Kidney glomerular epithelial cell (primary cell): Measurements from ENCODE around the gene KCNK7.

Experiments used
- DNase-seq: peaks from one replicate; lab custom pipeline; 2025; lab: John Stamatoyannopoulos, UW

The KCNK7 gene

DNA sequence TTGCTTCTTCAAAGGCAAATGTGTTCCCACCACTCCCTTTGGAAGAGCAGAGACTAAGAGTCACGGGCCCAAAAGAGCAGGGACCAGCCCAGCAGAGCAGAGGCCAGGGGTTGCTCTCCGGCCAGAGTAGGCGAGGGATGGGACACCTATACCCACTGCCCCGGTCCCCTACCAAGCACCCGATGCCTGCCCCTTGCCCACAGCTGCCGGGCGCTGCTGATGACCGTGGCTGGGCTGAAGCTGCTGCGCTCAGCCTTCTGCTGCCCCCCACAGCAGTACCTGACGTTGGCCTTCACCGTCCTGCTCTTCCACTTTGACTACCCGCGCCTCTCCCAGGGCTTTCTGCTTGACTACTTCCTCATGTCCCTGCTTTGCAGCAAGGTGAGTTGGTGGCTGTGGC lies 31.6 kb upstream of the KCNK7 start:
- no peak for DNase-seq

DNA sequence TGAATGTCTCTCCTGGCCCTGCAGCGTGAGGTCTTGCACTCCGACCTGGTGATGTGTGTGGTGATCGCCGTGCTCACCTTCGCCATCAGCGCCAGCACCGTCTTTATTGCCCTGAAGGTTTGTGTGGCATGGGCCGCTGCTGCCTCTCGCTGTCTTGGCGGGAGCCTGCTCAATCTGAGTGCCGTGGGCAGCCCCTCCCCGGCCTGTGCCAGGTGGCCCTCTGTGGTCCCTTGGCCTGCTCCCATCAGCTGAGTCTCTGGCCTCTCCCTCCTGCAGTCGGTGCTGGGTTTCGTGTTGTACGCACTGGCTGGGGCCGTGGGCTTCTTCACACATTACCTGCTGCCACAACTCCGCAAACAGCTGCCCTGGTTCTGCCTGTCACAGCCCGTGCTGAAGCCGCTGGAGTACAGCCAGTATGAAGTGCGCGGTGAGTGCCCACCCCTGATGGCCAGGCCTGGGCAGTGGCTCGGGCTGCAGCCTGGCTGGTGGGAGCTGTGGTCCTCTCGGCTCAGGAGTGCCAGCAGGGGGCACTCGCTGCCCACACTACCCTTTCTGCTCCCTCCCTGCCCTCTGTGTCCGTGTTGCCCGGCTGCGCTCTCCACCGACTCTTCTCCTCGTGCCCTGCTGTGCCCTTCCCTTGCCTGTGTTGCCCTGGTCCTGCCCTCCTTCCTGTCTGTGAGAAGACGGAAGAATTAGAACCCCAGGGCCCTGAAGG lies 30.2 kb upstream of the KCNK7 start:
- DNase-seq: no peak

DNA sequence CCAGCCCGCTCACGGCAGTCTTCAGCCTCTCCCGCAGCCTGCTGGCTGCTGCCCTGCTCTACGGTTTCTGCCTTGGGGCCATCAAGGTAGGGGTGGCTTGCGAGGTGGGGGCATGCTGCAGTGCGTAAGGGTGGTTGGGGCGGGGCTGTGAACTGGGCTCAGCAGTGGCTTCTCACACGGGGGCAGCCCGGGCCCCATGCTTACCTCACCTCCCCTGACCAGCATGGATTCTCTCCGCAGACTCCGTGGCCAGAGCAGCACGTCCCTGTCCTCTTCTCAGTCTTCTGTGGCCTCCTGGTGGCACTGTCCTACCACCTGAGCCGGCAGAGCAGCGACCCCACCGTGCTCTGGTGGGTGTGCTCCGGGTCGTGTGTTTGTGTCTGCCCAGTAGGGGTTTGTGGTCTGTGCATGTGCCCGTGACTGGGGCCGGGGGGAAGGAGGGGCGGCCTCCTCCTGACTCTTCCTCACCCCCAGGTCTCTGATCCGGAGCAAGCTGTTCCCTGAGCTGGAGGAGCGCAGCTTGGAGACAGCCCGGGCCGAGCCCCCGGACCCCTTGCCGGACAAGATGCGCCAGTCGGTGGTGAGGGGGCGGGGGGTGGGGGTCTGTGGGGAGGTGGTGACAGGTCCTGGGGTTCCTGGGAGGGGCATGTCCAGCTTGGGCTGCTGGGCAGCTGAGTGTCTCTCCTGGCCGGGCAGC lies 29.5 kb upstream of the KCNK7 start:
- DNase-seq: no peak

DNA sequence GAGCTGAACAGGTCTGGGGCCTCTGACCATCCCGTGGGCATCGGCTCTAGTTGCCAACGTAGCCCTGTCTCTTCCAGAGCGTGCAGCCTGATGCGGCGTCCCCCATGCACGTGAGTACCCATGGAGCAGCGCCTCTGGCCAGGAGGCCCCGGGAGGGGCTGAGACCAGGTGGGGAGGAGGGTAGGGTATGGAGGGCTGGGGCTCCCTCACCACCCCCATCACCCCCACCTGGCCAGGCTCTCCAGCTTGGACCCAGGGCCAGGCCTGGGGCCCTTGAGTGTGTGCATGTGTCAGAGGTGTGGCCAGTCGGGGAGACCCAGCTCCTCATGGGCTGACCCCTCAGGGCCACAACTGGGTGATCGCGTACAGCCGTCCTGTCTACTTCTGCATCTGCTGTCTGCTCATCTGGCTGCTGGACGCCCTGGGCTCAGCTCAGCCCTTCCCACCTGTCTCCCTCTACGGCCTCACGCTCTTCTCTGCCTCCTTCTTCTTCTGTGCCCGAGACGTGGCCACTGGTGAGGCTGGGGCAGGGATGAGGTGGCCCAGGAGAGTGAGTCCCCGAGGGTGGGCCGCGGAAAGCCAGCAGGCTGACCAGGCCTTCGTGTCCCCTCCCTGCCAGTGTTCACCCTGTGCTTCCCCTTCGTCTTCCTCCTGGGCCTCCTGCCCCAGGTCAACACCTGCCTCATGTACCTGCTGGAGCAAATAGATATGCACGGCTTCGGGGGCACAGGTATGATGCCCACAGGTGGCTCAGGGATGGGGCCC lies 28.4 kb upstream of the KCNK7 start:
- no peak for DNase-seq

DNA sequence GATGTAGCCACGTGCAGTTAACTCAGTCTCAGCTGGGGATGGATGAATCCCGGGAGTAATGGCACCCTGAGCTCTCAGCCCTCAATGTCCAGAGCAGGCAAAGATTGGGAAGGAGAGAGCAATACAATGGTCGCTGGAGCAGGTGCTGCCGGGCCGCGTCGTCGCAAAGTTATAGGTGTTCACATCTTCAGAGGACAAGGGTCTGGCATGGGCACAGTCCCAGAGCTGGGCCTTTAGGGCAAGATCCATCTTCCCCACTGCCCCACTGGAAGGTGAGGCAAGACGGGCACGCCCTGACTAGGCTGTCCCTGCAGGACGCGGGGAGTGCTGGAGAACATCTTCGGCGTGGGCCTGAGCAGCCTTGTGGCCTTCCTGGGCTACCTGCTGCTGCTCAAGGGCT lies 27.6 kb upstream of the KCNK7 start:
- DNase-seq: no peak

DNA sequence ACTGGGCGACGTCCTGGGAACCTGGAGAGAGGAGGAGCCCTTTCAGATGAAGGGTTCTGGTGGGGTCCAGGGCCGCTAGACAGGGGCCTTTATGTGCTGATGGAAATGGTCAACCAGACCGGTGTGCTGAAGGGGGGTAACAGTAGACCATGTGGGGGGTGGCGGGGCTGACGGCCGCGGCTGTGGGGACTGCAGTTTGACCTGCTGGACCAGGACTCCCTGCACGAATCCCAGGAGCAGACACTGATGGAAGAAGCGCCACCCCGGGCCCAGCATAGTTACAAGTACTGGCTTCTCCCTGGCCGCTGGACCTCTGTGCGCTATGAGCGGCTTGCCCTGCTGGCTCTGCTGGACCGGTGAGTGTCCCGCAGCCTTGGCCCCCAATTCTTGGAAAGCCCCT lies 26.4 kb upstream of the KCNK7 start:
- no peak for DNase-seq

DNA sequence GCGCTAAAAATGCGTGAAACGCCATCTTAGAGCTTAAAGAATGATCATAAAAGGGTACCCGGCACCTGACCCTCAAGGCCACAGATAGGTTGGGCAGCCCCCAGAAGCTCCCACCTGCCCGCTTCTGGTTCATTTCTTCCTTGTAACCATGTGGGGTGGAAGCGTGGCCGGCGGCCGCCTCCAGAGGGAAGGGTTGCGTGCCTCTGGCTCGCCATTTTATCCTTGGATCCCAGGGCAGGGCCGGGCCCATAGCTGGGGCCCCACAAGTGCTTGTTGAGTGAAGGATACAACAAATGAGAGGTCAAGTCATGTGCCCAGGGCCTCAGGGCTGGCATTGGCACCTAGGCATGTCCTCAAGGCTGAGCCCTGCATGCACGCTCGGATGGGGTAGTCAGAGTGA lies 25.9 kb upstream of the KCNK7 start:
- no peak for DNase-seq

DNA sequence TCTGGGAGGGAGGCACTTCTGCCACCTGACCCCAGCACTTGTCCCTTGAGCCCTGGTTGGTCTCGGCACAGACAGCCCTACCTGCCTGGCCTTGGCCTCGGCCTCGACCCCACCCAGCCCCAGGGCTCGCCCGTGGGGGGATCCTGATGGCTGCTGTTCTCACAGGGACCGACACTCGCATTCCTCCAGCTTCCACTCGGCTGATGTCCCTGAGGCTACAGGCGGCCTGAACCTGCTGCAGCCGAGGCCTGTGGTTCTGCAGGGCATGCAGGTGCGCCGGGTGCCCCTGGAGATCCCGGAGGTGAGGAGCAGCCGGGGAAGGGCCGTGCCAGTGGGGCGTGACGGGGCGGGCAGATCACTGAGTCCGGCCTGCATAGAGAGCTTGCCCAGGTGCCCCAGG lies 25.1 kb upstream of the KCNK7 start:
- no peak for DNase-seq

DNA sequence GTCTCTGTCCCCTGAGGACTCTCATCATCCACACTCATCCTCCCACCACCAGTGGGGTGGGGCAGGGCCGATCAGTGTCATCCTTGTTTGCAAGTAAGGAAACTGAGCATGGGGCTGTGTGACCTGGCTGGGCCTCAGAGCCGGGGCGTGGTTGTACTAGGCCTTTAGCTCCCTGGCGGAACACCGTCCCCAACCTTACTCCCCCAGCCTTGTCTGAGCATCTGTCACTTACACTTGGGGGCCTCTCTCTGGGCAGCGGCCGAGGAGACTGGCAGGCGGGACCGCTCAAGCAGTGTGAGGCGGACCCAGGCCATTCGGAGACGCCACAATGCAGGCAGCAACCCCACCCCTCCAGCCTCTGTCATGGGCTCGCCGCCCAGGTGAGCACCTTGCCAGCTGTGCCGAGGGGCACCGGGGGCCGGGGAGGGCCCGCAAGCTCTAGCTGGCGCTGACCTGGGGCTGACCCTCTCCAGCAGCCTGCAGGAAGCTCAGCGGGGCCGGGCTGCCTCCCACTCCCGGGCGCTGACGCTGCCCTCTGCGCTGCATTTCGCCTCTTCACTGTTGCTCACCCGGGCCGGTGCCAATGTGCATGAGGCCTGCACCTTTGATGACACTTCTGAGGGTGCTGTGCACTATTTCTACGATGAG lies 23.8 kb upstream of the KCNK7 start:
- DNase-seq: no peak

DNA sequence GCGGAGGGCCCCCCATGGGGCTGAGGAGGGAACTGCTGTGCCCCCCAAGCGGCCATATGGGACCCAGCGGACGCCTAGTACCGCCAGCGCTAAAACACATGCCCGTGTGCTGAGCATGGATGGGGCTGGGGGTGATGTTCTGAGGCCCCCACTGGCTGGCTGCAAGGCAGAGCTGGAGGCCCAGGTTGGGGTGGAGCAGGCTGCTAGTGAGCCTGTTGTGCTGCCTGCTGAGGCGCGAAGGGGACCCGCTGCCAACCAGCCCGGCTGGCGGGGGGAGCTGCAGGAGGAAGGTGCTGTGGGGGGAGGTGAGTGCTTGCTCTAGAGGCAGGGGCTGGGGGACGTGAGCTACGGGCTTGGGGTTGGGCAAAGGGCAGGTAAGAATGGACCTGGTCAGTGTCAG lies 23.2 kb upstream of the KCNK7 start:
- no peak for DNase-seq

DNA sequence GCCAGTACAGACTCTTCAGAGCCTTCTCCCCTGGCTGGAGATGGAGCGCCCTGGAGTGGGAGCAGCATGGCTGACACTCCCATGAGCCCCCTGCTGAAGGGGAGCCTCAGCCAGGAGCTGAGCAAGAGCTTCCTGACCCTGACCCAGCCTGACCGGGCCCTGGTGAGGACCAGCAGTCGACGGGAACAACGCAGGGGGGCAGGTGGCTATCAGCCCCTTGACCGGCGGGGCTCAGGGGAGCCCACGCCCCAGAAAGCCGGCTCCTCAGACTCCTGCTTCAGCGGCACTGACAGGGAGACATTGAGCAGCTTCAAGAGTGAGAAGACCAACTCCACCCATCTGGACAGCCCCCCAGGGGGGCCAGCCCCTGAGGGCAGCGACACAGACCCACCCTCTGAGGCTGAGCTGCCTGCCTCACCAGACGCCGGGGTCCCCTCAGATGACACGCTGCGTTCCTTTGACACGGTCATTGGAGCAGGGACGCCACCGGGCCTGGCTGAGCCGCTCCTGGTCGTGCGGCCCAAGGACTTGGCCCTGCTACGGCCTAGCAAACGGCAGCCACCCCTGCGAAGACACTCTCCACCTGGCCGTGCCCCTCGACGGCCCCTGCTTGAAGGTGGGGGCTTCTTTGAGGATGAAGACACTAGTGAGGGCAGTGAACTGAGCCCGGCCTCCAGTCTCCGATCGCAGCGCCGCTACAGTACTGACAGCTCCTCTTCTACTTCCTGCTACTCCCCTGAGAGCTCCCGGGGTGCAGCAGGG lies 22.6 kb upstream of the KCNK7 start:
- DNase-seq: no peak

DNA sequence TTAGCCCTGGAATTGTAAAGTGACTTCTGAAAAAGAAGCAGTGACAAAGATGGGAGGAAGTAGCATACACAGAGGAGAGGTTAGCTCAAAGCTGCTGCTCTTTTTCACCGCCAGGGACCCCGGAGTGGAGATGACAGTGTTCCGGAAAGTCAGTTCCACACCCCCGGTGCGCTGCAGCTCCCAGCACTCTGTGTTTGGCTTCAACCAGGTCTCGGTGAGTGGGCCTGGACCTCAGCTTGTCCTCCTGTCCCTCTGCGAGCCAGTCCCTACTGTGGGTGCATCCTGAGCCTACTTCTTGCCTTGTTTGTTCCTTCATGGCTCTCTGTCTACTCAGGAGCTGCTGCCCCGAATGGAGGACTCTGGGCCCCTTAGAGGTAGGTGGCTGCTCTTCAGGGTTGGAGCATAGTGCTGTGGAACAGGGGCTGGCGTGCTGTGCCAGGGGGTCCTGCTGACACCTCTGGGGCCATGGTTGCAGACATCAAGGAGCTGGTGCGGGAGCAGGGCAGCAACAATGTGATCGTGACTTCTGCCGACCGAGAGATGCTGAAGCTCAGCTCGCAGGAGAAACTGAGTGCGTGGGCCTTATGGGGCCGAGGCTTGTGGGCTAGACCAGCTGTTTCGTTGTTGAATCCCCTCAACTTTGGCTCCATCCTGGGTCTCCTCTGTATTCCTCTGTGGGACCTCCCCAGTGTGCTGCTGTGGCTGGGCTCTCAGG lies 21.7 kb upstream of the KCNK7 start:
- no peak for DNase-seq

DNA sequence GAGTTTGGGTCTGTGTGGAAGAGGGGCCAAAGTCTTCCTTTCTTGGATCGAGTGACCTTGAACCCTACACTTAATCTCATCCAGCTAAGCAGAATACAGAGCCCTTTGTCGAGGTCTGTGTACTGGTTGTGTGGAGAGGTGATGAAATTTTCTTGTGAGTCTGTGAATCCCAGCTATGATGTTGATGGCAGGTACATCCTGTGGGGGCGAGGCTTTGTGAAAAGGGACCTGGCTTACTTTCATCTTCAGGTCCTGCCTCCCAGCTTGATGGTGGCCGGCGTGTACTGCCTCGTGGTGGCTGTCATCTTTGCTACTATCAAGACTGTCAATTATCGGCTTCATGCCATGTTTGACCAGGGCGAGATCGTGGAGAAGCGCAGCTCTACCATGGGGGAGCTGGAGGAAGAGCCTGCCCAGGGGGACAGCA lies 21.0 kb upstream of the KCNK7 start:
- DNase-seq: no peak

DNA sequence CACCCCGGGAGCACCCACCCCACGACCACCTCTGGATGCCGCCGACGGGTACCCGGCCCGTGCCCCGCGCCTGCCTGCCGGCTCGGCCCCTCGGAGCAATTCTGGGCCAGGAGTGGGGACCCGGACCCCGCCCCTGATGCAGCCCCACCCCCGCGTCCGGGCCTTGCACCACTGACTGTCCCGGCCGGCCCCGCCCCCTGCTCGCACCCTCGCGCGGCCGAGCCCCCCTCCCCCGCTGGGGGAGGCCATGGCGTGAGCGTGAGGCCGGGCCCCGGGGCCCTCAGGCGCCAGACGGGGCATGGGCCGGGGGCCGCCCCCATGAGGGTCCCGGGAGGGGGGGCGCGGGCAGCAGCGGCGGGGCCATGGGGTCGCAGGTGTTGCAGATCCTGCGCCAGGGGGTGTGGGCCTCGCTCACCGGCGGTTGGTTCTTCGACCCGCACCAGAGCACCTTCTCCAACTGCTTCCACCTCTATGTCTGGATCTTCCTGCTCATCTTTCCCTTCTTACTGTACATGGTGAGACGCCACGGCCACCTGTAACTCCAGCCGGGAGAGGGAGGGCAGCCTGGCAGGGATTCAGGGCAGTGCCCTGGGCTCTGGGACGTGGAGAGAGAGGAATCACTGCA lies 20.5 kb upstream of the KCNK7 start:
- DNase-seq: no peak

DNA sequence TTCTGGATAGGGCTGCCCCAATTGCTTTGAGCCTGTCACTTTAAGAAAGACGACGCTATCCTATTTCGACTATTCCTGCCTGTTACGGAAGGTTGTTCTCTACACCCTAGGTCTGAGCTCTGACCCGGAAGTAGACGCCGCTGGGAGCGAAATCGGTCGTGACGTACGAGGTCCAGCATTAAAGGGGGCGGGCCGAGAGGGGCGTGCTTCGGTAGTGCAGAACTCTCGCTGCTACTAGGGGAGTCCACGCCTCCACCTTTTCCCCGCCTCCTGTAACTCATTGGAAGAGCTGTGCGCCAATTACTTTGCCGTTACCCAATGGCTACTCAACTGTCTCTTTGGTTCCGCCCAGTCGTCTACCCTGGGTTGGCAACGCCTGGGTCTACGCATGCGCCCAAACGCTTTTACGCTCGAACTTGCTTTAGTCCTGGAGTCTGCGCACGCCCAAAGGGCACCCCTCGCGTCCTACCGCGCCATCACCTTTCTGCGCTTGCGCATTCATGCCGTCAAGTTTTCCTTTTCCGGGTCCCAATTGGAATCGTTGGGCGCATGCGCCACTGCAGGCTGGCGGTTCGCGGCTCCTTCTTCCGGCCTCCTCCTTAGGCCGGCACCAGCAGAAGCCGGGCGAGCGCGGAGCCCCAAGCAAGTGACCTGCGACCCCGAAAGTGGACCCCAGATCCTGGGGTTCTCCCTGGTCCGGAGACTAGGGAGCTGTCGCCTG lies 19.8 kb upstream of the KCNK7 start, which contains the start of gene PCNX3:
TSS of gene PCNX3 (plus strand) at position 548 of the 721 bp plus-strand sequence. CDS start 536 bp downstream, outside the sequence.
- DNase-seq: peak; percentile 100

DNA sequence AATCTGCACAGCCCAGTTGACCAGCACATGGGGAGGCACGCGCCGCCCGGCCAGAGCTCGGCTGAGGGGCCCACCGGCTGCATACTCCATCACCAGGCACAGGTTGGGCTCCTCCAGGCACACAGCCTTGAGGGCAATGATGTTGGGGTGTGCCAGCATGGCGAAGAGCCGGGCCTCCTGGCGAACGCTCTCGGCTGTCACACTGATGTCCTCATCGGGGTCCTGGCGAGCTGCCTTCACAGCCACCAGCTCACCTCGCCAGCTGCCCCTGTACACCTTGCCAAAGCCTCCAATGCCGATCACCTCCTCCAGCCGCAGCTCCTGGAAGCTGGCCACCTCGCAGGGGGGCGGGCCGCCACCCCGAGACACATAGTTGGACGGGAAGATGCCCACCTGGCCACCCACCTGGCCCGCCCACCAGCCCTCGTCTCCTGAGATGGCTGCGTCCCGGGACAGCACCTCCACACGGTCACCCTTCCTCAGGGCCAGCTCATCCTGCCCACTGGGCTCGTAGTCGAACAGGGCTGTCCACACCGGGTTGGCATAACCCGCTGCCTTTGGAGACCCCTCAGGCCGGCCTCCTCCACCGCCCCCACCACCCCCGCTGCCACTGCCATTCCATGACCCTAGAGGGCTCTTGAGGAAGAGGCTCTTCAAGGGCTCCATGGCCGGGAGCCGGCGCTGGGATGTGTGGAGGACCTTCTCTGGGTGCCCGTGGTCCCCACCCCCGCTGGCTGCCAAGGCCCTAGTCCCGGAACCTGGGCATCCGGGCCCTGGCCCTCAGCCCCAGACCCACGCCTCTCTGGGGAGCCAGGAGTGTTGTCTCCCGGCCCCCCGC lies 17.7 kb upstream of the KCNK7 start:
- no peak for DNase-seq

DNA sequence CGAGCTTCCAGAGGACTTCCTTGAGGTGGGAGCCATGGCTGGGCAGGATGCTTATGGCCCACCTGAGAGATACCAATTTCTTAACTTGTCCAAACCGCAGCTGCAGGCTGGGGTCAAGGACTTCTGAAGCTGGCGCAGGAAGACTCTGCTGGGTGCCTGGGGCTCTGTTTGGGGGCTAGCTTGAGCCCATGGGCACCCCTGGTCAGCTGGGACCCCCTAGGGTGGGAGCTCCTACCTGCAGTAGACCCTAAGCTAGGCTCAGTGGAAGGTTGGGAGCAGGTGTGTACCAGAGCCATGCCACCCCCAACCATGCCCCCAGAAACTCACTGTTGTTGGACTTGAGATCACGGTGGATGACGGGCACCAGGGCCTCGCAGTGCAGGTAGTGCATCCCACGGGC lies 17.1 kb upstream of the KCNK7 start:
- DNase-seq: no peak

DNA sequence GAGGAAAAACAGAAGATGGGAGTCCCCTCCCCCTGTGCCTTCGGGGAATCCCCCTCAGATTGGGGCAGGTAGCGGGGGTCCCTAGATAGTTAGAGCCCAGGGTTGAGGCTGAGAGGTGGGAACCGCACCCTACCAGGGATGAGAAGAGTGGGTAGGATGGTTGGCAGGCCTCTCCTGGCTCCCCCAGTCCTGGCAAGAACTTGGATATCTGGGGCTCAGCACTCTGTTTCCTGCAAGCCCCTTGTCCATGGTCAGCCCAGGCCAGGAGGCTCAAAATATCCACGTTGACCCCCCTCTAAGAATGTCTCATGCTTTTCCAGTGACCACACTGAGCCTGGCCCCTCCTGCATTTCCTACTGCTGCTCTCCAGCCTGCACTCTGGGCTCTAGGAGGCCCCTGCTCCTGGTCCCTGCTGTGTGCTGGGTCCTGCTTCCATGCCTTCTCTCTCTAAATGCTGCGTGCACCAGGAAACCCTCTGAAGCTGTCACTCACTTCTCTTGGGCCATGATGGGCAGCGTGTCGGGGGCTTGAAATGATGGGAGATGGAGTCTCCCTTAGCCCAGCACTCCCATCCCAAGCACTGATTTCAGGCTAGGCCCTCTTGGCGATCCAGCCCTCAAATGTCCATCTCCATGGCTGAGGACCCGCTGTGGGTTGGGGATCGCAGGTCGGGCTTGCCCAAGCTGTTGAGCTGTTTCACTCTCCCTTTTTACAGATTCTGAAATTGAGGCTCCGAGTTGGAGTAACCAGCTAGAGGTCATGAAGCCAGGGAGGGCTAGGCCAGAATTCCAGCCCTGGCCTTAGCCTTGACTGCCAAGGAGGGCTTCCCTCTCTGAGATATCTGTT lies 16.4 kb upstream of the KCNK7 start:
- DNase-seq: no peak
